HCEC 1CT (cell line): ENCODE results near the gene ELFN1.
"Not testable (repeated sequence)": the region's sequence is repeated elsewhere in the genome, so short reads cannot be mapped to it uniquely, and the experiment has no call there.

Source experiments
- DNase-seq: peaks from one replicate; pipeline ENCODE4 v3.0.0-alpha.2; 2017

The ELFN1 gene

GRCh38 chr7:1762238-1762945 is 92.3 kb downstream of the ELFN1 start:
- DNase-seq, result no peak

GRCh38 chr7:1763033-1763432 is 93.0 kb downstream of the ELFN1 start:
- no peak for DNase-seq

DNA sequence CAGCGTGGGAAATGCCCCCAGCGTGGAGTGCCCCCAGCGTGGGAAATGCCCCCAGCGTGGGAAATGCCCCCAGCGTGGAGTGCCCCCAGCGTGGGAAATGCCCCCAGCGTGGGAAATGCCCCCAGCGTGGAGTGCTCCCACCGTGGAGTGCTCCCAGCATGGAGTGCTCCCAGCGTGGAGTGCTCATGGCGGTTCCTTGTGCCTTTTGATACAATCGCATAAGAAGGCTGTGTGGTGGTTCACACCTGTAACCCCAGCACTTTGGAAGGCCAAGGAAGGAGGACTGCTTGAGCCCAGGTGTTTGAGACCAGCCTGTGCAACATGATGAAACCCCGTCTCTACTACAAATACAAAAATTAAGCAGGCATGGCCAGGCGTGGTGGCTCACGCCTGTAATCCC is 93.8 kb downstream of the ELFN1 start:
- DNase-seq, result not testable (repeated sequence)

DNA sequence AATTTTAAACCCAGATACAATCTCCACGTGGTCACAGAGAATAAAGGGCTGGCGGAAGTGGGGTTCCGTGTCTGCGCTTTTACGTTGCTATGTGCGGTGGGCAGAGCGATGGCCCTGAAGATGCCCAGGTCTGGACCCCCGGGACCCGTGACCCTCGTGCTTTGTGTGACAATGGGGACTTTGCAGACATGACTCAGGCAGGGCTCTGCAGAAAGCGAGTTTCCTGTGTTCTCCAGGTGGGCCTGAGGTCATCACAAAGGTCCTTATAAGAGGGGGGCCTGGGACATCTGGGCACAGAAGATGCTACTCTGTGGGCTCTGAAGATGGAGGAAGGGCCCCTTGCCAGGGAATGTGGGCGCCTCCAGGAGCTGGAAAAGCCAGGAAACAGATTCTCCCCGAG is 95.3 kb downstream of the ELFN1 start:
- DNase-seq, result no peak

GRCh38 chr7:1767524-1767923 is 97.4 kb downstream of the ELFN1 start:
- DNase-seq, result no peak

GRCh38 chr7:1768832-1769231 is 98.8 kb downstream of the ELFN1 start:
- no peak for DNase-seq

DNA sequence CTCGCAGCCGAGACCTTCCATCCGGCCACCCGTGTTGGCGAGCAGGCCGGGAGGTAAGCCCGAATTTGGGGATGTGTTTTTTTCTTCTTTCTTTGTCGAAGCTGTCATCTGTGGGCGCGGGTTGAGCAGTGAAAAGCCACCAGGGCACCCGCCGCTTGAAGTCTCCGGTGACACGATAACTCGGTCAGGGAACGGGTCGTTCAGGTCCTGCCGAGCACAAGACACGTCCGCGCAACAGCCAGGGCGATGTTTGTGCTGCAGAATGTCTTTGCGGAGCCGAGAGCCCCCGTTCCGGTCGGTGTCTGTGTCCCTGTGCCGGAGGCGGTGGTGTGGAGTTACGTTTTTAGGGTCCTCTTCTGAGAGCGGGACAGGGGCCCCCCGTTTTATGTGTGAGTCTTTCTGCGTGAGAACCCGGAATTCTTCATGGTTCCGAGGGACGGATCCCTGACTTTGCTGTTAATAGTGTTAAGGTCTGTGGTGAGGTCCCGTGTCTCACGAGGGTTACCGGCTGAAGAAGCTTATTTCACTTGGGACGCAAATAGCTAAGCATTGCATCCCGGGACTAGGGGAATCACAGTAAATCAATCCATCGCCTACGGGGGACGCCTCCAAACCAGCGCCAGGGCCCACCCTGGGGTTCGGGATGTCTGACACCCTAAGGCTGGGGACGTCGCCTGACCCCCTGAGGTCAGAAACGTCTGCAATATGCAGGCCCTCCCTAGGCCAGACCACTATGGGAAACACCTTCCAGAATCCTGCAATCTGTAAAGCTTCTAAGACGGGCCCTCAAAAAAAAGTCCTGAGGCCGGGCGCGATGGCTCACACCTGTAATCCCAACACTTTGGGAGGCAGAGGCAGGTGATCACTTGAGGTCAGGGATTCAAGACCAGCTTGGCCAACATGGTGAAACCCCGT is 99.5 kb downstream of the ELFN1 start:
- DNase-seq, result no peak

- no peak for DNase-seq
Observed at GRCh38 chr7:1770331-1770730, 100.3 kb downstream of the ELFN1 start.

GRCh38 chr7:1775389-1775788 is 105.3 kb downstream of the ELFN1 start:
- DNase-seq, result no peak

GRCh38 chr7:1777122-1777521 is 107.0 kb downstream of the ELFN1 start:
- DNase-seq, result no peak

DNA sequence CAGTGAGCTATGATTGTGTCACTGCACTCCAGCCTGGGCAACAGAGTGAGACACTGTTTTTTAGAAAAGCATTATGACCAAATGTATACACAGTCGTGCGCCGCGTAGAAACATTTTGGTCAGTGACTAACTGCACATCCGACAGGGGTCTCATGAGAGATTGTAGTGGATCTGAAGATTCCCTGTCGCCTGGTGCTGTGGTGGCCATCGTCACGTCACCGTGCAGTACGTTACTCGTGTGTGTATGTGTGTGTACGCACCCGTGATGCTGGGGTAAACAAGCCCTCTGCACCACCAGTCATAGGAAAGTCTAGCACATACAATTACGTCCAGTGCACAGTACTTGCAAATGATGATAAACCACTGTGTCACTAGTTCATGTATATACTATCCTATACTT is 109.4 kb downstream of the ELFN1 start:
- no peak for DNase-seq

DNA sequence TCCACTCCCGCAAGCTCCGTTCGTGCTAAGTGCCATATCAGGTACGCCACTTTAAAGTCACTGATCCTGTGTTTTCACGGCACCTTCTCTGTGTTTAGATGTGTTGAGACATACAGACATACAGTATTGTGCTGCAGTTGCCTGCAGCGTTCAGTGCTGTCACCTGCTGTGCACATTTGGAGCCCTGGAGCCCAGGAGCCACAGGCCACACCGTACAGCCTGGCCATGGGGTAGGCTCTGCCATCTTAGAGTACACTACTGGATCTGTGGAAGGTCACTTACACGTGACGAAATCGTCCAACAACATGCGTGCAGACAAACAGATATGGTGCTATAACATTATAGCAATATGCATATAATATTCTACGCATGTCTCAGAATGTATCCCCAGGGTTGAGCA is 111.3 kb downstream of the ELFN1 start:
- no peak for DNase-seq

GRCh38 chr7:1785839-1786238 is 115.8 kb downstream of the ELFN1 start:
- DNase-seq, result no peak

GRCh38 chr7:1787241-1787640 is 117.2 kb downstream of the ELFN1 start:
- no peak for DNase-seq

GRCh38 chr7:1787681-1788235 is 117.7 kb downstream of the ELFN1 start:
- no peak for DNase-seq

- DNase-seq, result no peak
Observed at GRCh38 chr7:1794888-1795542, 124.9 kb downstream of the ELFN1 start.
